Prostate gland (tissue), 2 donors: ENCODE measurements around the gene ADAMTS14. TPM values are rescaled to one million over a fixed set of nuclear protein-coding genes. Genes with fewer than 3 reads are reported as not detected.

Experiments
- DNase-seq: peaks from one replicate; pipeline ENCODE4 v3.0.0-alpha.2; 2019; ENCODE audit warnings: low spot score
- H3K27ac ChIP-seq, 2 donors: fragments of 200-600 bp; sonication (generic); 2 replicates each; pipeline ENCODE4 v1.5.1; 2017 to 2019
- H3K27me3 ChIP-seq: fragments of 200-600 bp; sonication (generic); replicated peaks from 2 replicates; pipeline ENCODE4 v1.5.1; 2019; ENCODE audit not compliant: insufficient read depth
- H3K36me3 ChIP-seq, 2 donors: fragments of 200-600 bp; sonication (generic); 1 replicate in 1 of 2; 2 replicates in 1 of 2; pipeline versions ENCODE4 v1.5.1 to v1.8.1; 2017 to 2019
- H3K4me1 ChIP-seq: fragments of 200-600 bp; sonication (generic); replicated peaks from 2 replicates; pipeline ENCODE4 v1.5.1; 2019
- H3K4me3 ChIP-seq, 2 donors: fragments of 200-600 bp; sonication (generic); 2 replicates each; pipeline ENCODE4 v1.5.1; 2017 to 2019
- H3K9me3 ChIP-seq: fragments of 200-600 bp; sonication (generic); 2 replicates; pipeline ENCODE4 v1.5.1; 2017
- POLR2A ChIP-seq: fragments of 450-650 bp; IDR thresholded peaks from one replicate; pipeline ENCODE4 v1.6.1; 2016; ENCODE audit warnings: antibody characterized with exemption, mild to moderate bottlenecking
- POLR2AphosphoS5 ChIP-seq: sonication (generic); formaldehyde crosslinking; IDR thresholded peaks from one replicate; pipeline ENCODE4 v1.6.1; 2017; ENCODE audit warnings: antibody characterized with exemption
- WGBS: methylation state at CpG from one replicate; pipeline ENCODE4 v1.1.5; 2018; 5-methylcytosine and 5-hydroxymethylcytosine counted together
- intact Hi-C: fragments of 100-400 bp; cut with DNase I; formaldehyde crosslinking; loops from one replicate; pipeline ENCODE4 v1.14.2; 2022
- total RNA-seq, 2 donors: library from RNA; depleted of rRNA; stranded (reverse); fragments of >200 nt; gene quantifications; one replicate each; pipeline ENCODE4 v1.1.0, GENCODE V29; 2016
- TF ChIP-seq, protein P1 (sequence below), 4 experiments: fragments of 200-600 bp in 2 of 4; fragments of 450-650 bp in 2 of 4; sonication (generic) in 2 of 4; IDR thresholded peaks; 1 replicate in 3 of 4; 2 replicates in 1 of 4; pipeline ENCODE4 v1.5.1; 2016 to 2019; ENCODE audit warnings: antibody characterized with exemption in 4 of 4, mild to moderate bottlenecking in 2 of 4, moderate library complexity in 2 of 4

Gene ADAMTS14
- total RNA-seq, 2 donors from 2014 or later, result 0.28 TPM; not detected in 1

DNA sequence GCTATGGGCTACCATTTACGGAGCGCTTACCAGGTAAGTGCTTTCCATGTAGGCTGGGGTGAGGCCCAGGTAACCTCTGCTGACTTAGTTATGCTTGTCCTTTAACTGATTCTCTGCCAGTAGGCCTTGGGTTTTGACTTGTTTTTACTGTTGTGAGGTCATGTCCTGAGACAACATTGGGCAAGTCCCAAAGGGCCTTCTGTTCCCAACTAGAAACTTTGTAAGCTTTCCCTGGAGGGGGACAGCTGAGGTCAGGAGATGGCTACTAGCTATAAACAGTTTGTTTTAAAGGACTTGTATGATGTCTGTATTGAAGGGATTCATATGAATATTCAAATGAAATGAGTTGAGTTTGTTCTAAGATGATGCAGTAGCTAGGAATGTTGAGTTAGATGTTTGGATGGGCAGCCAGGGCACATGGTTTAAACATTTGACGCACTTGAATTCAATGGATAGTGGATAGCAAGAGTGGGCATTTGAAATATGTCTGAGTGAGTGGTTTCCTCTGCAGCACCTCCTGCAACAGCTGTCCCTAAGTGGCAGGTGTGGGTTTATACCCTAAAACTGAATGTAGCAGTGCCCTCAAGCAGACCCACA lies 133.4 kb downstream of the ADAMTS14 start:
- no peaks in the 10 kb centered on the region for H3K36me3 ChIP-seq
- no peak overlapping the region for H3K27ac ChIP-seq
- DNase-seq, result no peak
- H3K4me1 ChIP-seq, result no peaks in the 10 kb centered on the region
- no peak overlapping the region for H3K4me3 ChIP-seq
- H3K9me3 ChIP-seq, result no peaks in the 10 kb centered on the region
- 100% methylated on average over 3 of the region's 3 CpGs for WGBS
- H3K27me3 ChIP-seq, result no peaks in the 10 kb centered on the region
- intact Hi-C loops, result no loop called here
- TF ChIP-seq, protein P1, sequence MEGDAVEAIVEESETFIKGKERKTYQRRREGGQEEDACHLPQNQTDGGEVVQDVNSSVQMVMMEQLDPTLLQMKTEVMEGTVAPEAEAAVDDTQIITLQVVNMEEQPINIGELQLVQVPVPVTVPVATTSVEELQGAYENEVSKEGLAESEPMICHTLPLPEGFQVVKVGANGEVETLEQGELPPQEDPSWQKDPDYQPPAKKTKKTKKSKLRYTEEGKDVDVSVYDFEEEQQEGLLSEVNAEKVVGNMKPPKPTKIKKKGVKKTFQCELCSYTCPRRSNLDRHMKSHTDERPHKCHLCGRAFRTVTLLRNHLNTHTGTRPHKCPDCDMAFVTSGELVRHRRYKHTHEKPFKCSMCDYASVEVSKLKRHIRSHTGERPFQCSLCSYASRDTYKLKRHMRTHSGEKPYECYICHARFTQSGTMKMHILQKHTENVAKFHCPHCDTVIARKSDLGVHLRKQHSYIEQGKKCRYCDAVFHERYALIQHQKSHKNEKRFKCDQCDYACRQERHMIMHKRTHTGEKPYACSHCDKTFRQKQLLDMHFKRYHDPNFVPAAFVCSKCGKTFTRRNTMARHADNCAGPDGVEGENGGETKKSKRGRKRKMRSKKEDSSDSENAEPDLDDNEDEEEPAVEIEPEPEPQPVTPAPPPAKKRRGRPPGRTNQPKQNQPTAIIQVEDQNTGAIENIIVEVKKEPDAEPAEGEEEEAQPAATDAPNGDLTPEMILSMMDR (IDR thresholded peaks at IDR 0.05), result no peak
- TF ChIP-seq POLR2A (no peak), POLR2AphosphoS5 (no peak)

DNA sequence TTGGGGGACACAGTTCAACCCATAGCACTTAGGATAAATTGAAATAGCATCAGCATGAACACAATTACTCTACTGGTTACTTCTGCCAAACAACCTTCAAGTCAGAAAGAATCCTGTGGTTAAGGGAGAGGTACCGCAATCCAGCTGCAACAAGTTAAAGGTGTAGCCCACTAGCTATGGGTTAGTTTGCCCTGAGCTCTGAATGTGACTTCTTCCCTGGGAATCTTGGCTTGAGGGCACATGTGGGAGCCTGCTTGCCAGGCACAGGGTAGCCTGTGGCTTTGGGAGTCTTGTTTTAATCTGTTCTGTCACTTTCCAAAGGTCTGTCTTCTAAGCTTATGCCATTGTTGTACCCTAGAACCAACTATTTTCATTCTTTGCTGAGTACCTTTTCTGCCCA lies 134.5 kb downstream of the ADAMTS14 start:
- Histone ChIP-seq H3K4me1 (no peaks in the 10 kb centered on the region), H3K27ac (no peak overlapping the region), H3K27me3 (no peaks in the 10 kb centered on the region), H3K9me3 (no peaks in the 10 kb centered on the region), H3K36me3 (no peaks in the 10 kb centered on the region), H3K4me3 (no peak overlapping the region)
- intact Hi-C loops, result no loop called here
- TF ChIP-seq POLR2AphosphoS5 (no peak), POLR2A (no peak)
- TF ChIP-seq, protein P1 (IDR thresholded peaks at IDR 0.05), result no peak
- WGBS, result 100% methylated on average over 1 of the region's 1 CpG
- no peak for DNase-seq

DNA sequence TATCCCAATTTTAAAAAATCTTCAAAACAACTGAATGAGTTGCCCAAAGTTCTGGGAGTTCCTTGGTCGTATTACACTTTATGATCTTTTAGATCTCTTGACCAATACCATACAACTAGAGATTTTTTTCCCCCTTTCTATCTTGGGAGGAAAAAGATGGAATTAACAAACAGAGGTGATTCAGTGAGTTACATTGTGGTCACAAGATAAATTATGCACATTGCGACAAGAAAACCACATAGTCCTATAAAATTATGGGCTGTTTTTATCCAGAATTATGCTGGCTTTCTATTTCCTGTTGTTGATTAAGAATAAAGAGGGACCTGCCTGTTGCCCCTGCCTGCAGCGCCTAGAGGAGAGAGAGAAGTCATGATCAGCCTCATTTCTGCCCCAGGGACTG lies 135.2 kb downstream of the ADAMTS14 start:
- intact Hi-C loops, result no loop called here
- Histone ChIP-seq H3K9me3 (no peaks in the 10 kb centered on the region), H3K36me3 (no peaks in the 10 kb centered on the region), H3K4me1 (no peaks in the 10 kb centered on the region), H3K27ac (no peak overlapping the region), H3K4me3 (no peak overlapping the region), H3K27me3 (no peaks in the 10 kb centered on the region)
- TF ChIP-seq POLR2AphosphoS5, result no peak
- TF ChIP-seq, protein P1 (IDR thresholded peaks at IDR 0.05), result no peak
- TF ChIP-seq POLR2A, result no peak
- WGBS, result 67% methylated on average over 3 of the region's 3 CpGs
- no peak for DNase-seq

DNA sequence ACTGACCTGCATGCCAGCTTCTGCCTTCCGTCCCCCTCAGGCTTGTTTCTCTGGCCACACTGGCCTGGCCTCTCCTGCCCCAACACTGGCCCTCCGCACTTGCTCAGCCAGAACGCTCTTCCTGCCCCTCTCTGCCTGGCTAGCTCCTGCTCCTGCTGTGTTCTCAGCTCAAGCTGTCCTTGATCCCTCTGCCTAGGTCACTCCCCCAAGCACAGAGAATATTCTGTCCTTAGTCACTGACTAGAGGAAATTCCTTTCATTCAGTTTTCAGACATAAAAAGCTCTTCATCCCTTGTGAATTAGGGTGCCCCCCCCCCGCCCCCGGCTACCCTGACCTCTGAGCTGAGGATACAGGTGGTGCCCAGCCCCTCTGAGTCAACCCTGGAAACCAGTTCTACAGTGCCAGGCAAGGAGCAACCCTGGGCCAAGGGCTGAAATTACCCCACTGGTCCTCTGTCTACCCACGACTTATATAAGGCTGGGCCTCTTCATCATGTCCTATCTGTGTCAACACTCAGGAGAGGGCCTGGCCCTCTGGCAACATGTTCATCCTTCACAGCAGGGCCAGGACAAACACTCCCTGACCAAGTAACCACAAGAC lies 136.8 kb downstream of the ADAMTS14 start:
- H3K27me3 ChIP-seq, result no peaks in the 10 kb centered on the region
- no peaks in the 10 kb centered on the region for H3K4me1 ChIP-seq
- H3K27ac ChIP-seq, result no peak overlapping the region
- intact Hi-C loops, result no loop called here
- WGBS, result 85% methylated on average over 6 of the region's 6 CpGs
- no peaks in the 10 kb centered on the region for H3K9me3 ChIP-seq
- no peak overlapping the region for H3K4me3 ChIP-seq
- TF ChIP-seq POLR2AphosphoS5, result no peak
- TF ChIP-seq, protein P1 (IDR thresholded peaks at IDR 0.05), result no peak
- no peak for TF ChIP-seq POLR2A
- H3K36me3 ChIP-seq, result no peaks in the 10 kb centered on the region
- DNase-seq, result no peak

DNA sequence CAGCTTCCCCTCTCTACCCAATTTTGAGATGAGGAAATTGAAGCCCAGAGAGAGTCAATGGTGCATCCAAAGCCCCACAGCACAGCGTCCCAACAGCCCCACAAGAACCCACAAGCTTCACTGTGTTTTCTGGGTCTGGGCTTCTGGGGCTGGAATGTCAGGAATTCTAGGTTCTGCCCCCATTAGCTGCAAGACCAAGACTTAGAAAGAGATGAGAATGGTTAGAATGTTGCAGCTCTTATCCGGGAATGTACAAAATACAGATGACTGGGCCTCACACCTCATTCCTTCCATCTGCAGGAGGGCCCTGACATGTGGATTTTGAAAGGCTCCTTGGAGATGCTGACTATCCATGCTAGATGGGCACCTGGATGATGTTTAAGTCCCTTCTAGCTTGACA lies 137.4 kb downstream of the ADAMTS14 start:
- DNase-seq, result no peak
- no peak for TF ChIP-seq POLR2AphosphoS5
- no peak for TF ChIP-seq POLR2A
- TF ChIP-seq, protein P1 (IDR thresholded peaks at IDR 0.05), result no peak
- Histone ChIP-seq H3K4me1 (no peaks in the 10 kb centered on the region), H3K4me3 (no peak overlapping the region), H3K9me3 (no peaks in the 10 kb centered on the region), H3K36me3 (no peaks in the 10 kb centered on the region), H3K27ac (no peak overlapping the region), H3K27me3 (no peaks in the 10 kb centered on the region)
- intact Hi-C loops, result loop anchor here (10.0 kb wide), 1 partner anchor 405 kb away; the partner anchor contains the start of gene UNC5B
- WGBS, result 88% methylated on average over 2 of the region's 2 CpGs
